LHCN-M2 (cell line): ENCODE results near the gene TOM1. TPM values are rescaled to one million over a fixed set of nuclear protein-coding genes. Genes with fewer than 3 reads are reported as not detected.

Source experiments
- DNase-seq: peaks from one replicate; pipeline ENCODE4 v3.0.0-alpha.2; 2012; ENCODE audit warnings: low read depth
- total RNA-seq: library from RNA; depleted of rRNA; stranded (reverse); fragments of >200 nt; gene quantifications from 2 replicates; pipeline ENCODE4 v1.2.3, GENCODE V29; 2014

Gene TOM1
- total RNA-seq, 1 experiment from 2014 or later, result 50.3 TPM

DNA sequence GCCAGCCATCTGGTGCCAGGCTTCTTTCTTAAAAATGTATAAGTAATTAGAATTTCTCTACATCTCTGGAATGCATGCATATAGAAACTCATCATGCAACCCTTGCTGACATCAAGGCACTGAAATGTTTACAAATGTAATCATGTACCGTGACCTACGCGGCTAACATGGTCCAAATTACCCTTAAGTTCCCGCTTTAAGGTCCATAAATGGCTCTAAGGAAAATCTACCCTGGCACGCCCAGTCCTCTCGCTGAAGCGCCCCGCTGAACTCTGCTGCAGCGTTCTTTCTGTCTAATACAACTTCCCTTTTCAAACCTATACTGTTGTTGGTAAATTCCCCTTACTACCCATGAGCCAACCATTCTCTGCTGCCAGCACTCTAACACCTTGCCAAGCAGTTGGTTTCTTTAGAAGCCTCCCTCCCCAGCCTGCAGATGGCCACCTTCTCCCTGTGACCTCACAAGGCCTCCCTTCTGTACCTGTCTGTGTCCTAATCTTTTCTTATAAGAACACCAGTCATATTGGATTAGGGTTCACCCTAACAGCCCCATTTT, 67.7 kb downstream of the TOM1 start:
- DNase-seq, result no peak

DNA sequence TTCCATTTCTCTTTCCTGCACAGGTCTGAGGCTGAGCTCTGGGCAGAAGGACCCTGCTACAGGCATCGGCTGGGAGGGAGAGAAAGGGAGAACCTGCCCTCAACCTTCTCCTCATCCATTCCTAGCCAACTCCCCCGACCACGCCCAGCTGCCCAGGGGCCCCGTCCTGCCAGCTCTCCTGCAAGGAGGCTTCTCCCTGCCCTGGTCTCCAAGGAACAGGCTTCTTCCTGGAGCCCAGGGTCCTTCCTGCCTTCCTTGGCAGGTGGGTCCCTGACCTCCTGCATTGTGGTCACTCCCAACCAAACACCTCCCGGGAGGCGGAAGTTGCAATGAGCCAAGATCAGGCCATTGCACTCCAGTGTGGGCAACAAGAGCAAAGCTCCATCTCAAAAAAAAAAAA, 68.7 kb downstream of the TOM1 start:
- no peak for DNase-seq

DNA sequence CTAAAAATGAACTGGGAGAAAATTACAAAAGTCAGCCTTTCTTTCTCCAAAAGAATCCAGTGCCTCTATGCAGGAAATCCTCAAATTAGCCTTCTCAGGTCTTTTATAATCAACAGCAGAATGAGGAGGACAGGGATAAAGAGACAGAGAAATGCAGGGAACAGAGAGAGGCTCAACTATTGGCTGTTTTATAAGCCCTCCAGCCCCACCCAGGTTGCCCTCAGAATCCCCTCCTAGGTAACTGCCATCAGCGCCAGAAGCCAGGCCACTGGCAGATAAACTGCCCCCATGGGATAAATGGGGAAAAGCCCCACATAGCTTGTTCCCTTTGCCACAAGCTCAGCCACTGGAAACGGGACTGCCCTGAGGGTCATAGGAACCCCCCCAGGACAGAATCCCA, 70.3 kb downstream of the TOM1 start:
- DNase-seq, result no peak

GRCh38 chr22:35373781-35374180, 74.1 kb downstream of the TOM1 start:
- no peak for DNase-seq

- DNase-seq, result peak; percentile 76
Measured at GRCh38 chr22:35375031-35375430, 75.3 kb downstream of the TOM1 start.

DNA sequence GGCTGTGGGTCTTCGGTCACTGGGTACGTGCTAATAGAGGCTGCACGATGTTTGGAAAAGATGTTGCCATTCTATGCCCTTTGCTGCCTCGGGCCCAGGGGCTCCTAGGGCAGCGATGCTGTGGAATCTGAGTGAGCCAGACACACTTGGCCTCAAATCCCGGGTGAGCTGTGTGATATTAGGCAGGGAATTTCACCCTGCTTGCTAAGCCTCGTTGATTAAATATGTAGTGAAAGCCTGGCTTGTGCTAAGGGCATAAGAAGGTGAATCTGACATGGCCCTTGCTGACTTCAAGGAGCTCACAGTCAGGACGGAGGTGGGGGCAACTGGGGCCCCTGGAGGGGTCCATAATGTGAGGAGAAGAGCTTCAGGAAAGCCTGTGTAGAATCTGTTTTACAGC, 75.8 kb downstream of the TOM1 start:
- DNase-seq, result no peak

- peak; percentile 99 for DNase-seq
Measured at GRCh38 chr22:35376728-35377472, 77.2 kb downstream of the TOM1 start.

- DNase-seq, result no peak
Measured at GRCh38 chr22:35377735-35378134, 78.0 kb downstream of the TOM1 start.

DNA sequence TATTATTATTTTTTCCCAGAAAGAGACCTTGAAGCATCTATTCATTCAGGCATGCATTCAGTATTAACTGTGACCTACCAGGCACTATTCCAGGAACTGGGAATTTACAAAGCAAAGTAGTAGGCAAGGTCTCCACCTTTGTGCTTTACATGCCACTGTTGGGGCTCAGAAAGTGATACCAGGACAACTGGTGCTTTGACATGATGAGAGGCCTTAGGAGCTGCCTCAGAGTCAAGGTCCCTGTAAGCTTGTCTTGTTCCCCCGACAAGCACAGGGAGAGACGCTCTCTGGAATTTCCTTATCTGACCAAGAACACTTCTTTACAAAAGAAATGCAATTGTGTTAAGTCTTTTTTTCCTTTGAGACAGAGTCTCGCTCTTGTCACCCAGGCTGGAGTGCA, 78.9 kb downstream of the TOM1 start:
- no peak for DNase-seq

DNA sequence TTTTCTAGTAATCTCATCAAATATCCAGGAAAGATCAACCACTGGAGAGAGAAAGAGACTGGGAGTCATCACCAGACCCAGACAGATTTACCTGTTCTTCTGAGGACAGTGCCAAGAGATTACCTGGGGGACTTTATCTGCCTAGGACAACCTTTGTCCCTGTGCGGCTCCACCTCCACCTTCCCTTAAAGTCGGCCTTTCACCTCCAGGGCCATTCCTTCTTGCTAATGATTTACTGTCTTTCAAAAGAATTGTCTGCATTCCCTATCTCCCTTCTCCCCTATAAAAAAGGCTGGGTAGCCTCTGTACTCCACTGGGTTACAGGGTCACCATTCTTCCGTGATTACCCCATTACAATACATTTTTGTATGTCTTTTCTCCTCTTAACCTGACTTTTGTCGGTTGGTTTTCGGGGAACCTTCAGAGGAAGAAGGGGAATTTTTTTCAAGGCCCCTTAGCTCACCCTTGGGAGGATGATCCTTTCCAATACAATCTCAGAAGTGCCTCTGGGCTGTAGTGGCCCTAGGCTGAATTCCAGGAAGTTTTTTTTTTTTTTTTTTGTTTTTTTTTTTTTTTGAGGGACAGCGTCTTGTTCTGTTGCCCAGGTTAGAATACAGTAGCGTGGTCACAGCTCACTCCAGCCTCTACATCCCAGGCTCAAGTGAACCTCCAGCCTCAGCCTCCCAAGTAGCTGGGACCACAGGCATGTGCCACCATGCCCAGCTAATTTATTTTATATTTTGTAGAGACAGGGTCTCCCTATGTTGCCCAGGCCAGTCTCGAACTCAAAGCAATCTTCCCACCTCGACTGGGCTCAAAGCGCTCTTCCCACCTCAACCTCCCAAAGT, 79.7 kb downstream of the TOM1 start:
- DNase-seq, result no peak

GRCh38 chr22:35380013-35380412, 80.3 kb downstream of the TOM1 start:
- peak; percentile 44 for DNase-seq

GRCh38 chr22:35380537-35381423, 81.1 kb downstream of the TOM1 start, which contains the start of gene HMOX1:
Gene HMOX1 (plus strand): TSS chr22:35381096. CDS start chr22:35381174, 78 bp downstream.
- DNase-seq, result peak; percentile 90

GRCh38 chr22:35381424-35382009, 81.8 kb downstream of the TOM1 start:
- no peak for DNase-seq

DNA sequence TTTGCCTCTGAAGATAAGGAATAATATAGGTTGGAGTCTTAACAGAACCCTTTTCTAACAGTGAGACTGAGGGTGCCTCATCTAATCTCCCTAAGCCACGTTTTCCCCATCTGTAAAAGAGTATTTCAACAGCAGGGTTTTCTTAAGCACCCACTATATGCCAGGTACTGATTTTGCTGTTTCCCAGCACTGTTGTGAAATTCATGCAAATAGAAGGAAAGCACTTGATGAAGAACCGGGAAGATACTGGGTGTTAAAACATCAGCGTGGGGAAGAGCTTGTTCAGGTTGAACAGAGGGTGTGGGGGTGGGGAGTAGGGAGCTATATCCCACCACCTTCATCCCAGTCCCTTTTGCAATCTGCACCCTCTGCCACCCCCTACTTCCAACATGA, 84.0 kb downstream of the TOM1 start:
- no peak for DNase-seq

- no peak for DNase-seq
Measured at GRCh38 chr22:35384527-35384926, 84.8 kb downstream of the TOM1 start.

- no peak for DNase-seq
Measured at GRCh38 chr22:35384975-35385588, 85.4 kb downstream of the TOM1 start.

DNA sequence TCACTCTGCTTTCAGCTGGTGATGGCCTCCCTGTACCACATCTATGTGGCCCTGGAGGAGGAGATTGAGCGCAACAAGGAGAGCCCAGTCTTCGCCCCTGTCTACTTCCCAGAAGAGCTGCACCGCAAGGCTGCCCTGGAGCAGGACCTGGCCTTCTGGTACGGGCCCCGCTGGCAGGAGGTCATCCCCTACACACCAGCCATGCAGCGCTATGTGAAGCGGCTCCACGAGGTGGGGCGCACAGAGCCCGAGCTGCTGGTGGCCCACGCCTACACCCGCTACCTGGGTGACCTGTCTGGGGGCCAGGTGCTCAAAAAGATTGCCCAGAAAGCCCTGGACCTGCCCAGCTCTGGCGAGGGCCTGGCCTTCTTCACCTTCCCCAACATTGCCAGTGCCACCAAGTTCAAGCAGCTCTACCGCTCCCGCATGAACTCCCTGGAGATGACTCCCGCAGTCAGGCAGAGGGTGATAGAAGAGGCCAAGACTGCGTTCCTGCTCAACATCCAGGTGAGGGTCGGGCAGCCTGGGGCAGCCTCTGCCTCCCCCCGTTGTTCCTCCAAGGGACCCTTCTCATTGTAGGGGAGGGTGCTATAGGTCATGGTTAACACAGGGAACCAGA, 87.1 kb downstream of the TOM1 start:
- no peak for DNase-seq

DNA sequence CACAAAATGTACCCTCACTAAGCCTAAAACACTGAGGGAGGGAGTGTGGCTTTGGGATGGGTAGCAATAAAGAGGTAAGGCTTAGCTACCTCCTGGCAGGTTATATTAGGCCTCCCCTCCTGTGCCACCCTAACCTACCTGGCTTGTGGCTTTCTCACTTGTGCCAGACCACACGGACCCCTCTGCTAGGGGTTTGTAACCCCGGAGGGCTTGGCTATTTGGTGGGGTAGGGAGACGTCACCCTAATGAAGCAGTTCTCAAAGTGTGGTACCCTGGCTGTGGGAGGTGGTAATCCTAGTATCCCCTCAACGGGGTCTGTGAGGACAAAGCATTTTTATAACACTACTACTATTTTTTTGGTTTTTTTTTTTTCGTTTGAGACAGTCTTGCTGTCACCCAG, 91.2 kb downstream of the TOM1 start:
- no peak for DNase-seq

GRCh38 chr22:35392357-35392756, 92.7 kb downstream of the TOM1 start:
- no peak for DNase-seq
